Measurements from ENCODE around the gene LRRC4B.

The LRRC4B gene

GRCh38 chr19:50510121-50510670, 58.0 kb downstream of the LRRC4B start:
- TF ChIP-seq MAX (IDR thresholded peaks at IDR 0.05) (no peak), ZBTB7A (IDR thresholded peaks at IDR 0.05; ENCODE audit: low read depth) (no peak), CEBPB (IDR thresholded peaks at IDR 0.05) (no peak), TAF1 (IDR thresholded peaks at IDR 0.05; ENCODE audit: low read depth) (no peak), EP300 (IDR thresholded peaks at IDR 0.05; ENCODE audit: borderline replicate concordance) (no peak), FOXM1 (IDR thresholded peaks at IDR 0.05; ENCODE audit: borderline replicate concordance, low read depth) (no peak), EGR1 (IDR thresholded peaks at IDR 0.05) (no peak), TEAD4 (IDR thresholded peaks at IDR 0.05) (no peak), CREB1 (IDR thresholded peaks at IDR 0.05; ENCODE audit: low read depth) (no peak), NFIC (IDR thresholded peaks at IDR 0.05) (no peak)

- no peak for TF ChIP-seq RAD21 (IDR thresholded peaks at IDR 0.05; ENCODE audit: low read depth)
- no peak for TF ChIP-seq TCF12 (IDR thresholded peaks at IDR 0.05; ENCODE audit: low read depth)
- no peak for TF ChIP-seq MAX (IDR thresholded peaks at IDR 0.05)
- no peak for TF ChIP-seq NFIC (IDR thresholded peaks at IDR 0.05)
- no peak for TF ChIP-seq TAF1 (IDR thresholded peaks at IDR 0.05; ENCODE audit: low read depth)
- no peak for TF ChIP-seq ZBTB7A (IDR thresholded peaks at IDR 0.05; ENCODE audit: low read depth)
- TF ChIP-seq EGR1 (IDR thresholded peaks at IDR 0.05): no peak
- TF ChIP-seq TEAD4 (IDR thresholded peaks at IDR 0.05): no peak
- no peak for TF ChIP-seq REST (IDR thresholded peaks at IDR 0.05; ENCODE audit: low read depth)
- TF ChIP-seq CEBPB (IDR thresholded peaks at IDR 0.05): no peak
- TF ChIP-seq FOXM1 (IDR thresholded peaks at IDR 0.05; ENCODE audit: borderline replicate concordance, low read depth): no peak
Observed at GRCh38 chr19:50509366-50509765, 58.9 kb downstream of the LRRC4B start.

- TF ChIP-seq NFIC (IDR thresholded peaks at IDR 0.05) (no peak), USF1 (IDR thresholded peaks at IDR 0.05) (no peak), FOXM1 (IDR thresholded peaks at IDR 0.05; ENCODE audit: borderline replicate concordance, low read depth) (no peak), TAF1 (IDR thresholded peaks at IDR 0.05; ENCODE audit: low read depth) (no peak), TEAD4 (IDR thresholded peaks at IDR 0.05) (no peak), MAX (IDR thresholded peaks at IDR 0.05) (no peak), EGR1 (IDR thresholded peaks at IDR 0.05) (no peak), EP300 (IDR thresholded peaks at IDR 0.05; ENCODE audit: borderline replicate concordance) (no peak), CEBPB (IDR thresholded peaks at IDR 0.05) (no peak), TCF12 (IDR thresholded peaks at IDR 0.05; ENCODE audit: low read depth) (no peak), CREB1 (IDR thresholded peaks at IDR 0.05; ENCODE audit: low read depth) (no peak), ZBTB7A (IDR thresholded peaks at IDR 0.05; ENCODE audit: low read depth) (no peak), YY1 (IDR thresholded peaks at IDR 0.05; ENCODE audit: low read depth) (no peak), REST (IDR thresholded peaks at IDR 0.05; ENCODE audit: low read depth) (no peak)
Observed at GRCh38 chr19:50508843-50509190, 59.4 kb downstream of the LRRC4B start.

- TF ChIP-seq ZBTB7A (IDR thresholded peaks at IDR 0.05; ENCODE audit: low read depth) (no peak), EP300 (IDR thresholded peaks at IDR 0.05; ENCODE audit: borderline replicate concordance) (no peak), TEAD4 (IDR thresholded peaks at IDR 0.05) (no peak), TAF1 (IDR thresholded peaks at IDR 0.05; ENCODE audit: low read depth) (no peak), TCF12 (IDR thresholded peaks at IDR 0.05; ENCODE audit: low read depth) (no peak), USF1 (IDR thresholded peaks at IDR 0.05) (no peak), YY1 (IDR thresholded peaks at IDR 0.05; ENCODE audit: low read depth) (no peak), CREB1 (IDR thresholded peaks at IDR 0.05; ENCODE audit: low read depth) (no peak), EGR1 (IDR thresholded peaks at IDR 0.05) (no peak), MAX (IDR thresholded peaks at IDR 0.05) (no peak), CEBPB (IDR thresholded peaks at IDR 0.05) (no peak), NFIC (IDR thresholded peaks at IDR 0.05) (no peak), RAD21 (IDR thresholded peaks at IDR 0.05; ENCODE audit: low read depth) (no peak), REST (IDR thresholded peaks at IDR 0.05; ENCODE audit: low read depth) (no peak)
Observed at GRCh38 chr19:50507376-50507775, 60.9 kb downstream of the LRRC4B start.
